ENCODE results near the gene BRF1.
"Not testable (repeated sequence)": the region's sequence is repeated elsewhere in the genome, so short reads cannot be mapped to it uniquely, and the experiment has no call there.

Gene BRF1

GRCh38 chr14:105315941-105316576, 15.3 kb upstream of the BRF1 start:
- peaks cover 48% of the 10 kb centered on the region for H3K4me1 Mint-ChIP-seq (ENCODE audit: low read depth)
- H3K9me3 Mint-ChIP-seq, result no peaks in the 10 kb centered on the region
- H3K27ac Mint-ChIP-seq, result peak overlapping the region; percentile 88
- peaks cover 9% of the 10 kb centered on the region for H3K36me3 Mint-ChIP-seq (ENCODE audit: low read depth)
- intact Hi-C loops (cut with micrococcal nuclease), result no loop called here
- peak overlapping the region; percentile 94 for H3K4me3 Mint-ChIP-seq
- H3K27me3 Mint-ChIP-seq, result no peaks in the 10 kb centered on the region

- Mint-ChIP-seq H3K9me3 (no peaks in the 10 kb centered on the region), H3K4me3 (peak overlapping the region; percentile 94), H3K27me3 (no peaks in the 10 kb centered on the region), H3K4me1 (ENCODE audit: low read depth) (peaks cover 48% of the 10 kb centered on the region), H3K36me3 (ENCODE audit: low read depth) (peaks cover 9% of the 10 kb centered on the region), H3K27ac (peak overlapping the region; percentile 88)
- intact Hi-C loops (cut with micrococcal nuclease), result no loop called here
Observed at GRCh38 chr14:105315211-105315721, 14.5 kb upstream of the BRF1 start.

GRCh38 chr14:105314287-105315200, 13.7 kb upstream of the BRF1 start, which contains the start of gene PACS2:
PACS2 (plus strand) TSS chr14:105314748; CDS start chr14:105314919, 171 bp downstream.
- Mint-ChIP-seq H3K27me3 (no peaks in the 10 kb centered on the region), H3K9me3 (no peaks in the 10 kb centered on the region), H3K36me3 (ENCODE audit: low read depth) (peaks cover 9% of the 10 kb centered on the region), H3K4me1 (ENCODE audit: low read depth) (peaks cover 45% of the 10 kb centered on the region), H3K27ac (peak within 1 kb of the TSS; percentile 88), H3K4me3 (peak within 1 kb of the TSS; percentile 94)
- intact Hi-C loops (cut with micrococcal nuclease), result loop anchor here (1.0 kb wide), 1 partner anchor 13 kb away; the partner anchor contains the start of gene BRF1

DNA sequence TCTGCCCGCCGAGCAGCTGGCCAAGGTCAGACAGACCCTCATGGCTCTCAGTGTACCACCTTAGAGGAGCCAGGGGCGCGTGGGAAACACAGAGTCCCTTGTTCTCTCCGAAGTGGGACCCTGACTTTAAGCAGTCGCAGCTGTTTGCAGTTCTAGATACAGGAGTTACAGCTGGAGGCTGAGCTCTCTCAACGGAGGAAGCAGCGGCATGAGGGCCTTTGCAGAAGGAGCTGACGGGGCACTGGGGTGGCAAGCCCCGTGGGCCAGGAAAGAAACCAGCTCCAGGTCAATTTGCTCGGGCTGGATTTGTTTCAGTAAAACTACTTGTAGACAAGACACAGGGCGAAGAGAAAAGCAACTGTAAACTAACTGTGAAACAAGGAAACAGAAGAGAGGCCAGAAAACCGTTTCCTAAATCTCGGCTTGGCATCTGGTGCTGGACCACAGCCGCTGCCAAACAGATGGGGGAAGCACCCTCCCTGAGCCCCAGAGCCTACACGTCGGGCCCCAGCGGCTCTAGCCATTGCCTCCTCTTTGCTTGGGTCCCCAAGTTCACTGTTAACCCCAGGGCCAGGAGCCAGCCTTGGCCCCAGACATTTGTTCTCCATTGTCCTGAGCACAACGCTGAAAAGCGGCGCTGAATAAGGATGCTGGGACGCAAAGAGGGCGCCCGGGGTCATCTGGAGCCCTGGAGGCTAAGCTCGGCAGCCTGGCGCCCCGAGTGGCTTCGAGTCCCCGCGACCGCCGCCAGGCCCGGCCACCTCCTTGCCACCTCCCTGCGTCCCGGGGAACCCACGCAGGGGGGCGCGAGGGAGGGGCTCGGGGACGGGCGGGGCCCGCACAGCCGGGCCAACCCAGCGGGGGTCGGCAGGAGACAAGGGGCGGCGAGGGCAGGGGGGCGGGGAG, 12.8 kb upstream of the BRF1 start:
- Mint-ChIP-seq H3K27me3 (no peaks in the 10 kb centered on the region), H3K27ac (peak overlapping the region; percentile 79), H3K9me3 (no peaks in the 10 kb centered on the region), H3K4me1 (ENCODE audit: low read depth) (peaks cover 43% of the 10 kb centered on the region), H3K4me3 (peak overlapping the region; percentile 63), H3K36me3 (ENCODE audit: low read depth) (peaks cover 9% of the 10 kb centered on the region)
- intact Hi-C loops (cut with micrococcal nuclease), result loop anchor here (1.0 kb wide), 1 partner anchor 12 kb away; the partner anchor contains the start of gene BRF1

- Mint-ChIP-seq H3K36me3 (ENCODE audit: low read depth) (peaks cover 9% of the 10 kb centered on the region), H3K27ac (peak overlapping the region; percentile 79)
- intact Hi-C loops (cut with micrococcal nuclease), result no loop called here
Observed at GRCh38 chr14:105312973-105313372, 12.2 kb upstream of the BRF1 start.

DNA sequence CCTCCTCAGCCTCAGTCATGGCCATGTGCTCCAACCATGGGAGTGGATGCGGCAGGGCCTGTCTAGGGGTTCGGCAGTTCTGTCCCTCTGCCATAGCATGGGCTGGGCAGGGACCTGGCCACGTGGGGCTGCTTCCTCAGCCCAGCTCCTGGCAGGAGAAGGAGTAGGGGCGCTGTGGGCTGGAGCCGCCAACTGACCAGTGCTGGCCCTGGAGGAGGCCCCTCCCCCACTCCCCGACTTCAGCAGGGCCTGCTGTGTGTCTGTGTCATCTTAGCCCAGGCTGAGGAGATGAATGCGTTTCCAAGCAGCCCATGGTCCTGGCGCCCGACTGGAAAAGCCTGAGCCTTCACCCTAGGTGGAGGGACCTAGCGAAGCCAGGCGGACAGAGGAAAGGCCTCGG, 11.0 kb upstream of the BRF1 start:
- H3K36me3 Mint-ChIP-seq (ENCODE audit: low read depth), result peaks cover 17% of the 10 kb centered on the region
- no peak overlapping the region for H3K27ac Mint-ChIP-seq

More at GRCh38 chr14:105312973-105313372, 12.2 kb upstream of the BRF1 start:
- Mint-ChIP-seq H3K27me3 (no peaks in the 10 kb centered on the region), H3K4me1 (ENCODE audit: low read depth) (peaks cover 38% of the 10 kb centered on the region), H3K4me3 (no peak overlapping the region), H3K9me3 (no peaks in the 10 kb centered on the region)

DNA sequence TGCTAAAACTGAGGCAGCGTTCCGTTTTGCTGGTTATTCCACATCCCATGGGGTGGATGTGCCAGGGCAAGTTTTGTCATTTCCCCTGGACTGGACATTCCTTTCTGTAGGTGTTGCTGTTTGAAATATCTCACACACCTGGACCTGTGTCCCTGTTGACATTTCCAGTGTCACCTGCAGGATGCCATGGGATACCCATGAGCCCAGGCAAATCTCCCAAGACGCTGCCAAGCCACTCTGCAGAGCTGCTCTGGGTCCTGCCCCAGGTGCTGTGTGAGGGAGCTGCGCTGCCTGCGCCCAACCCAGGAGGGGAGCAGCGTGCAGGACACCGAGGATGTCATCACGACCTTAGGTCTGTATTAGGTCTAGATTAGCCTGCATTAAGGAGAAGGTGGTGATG, 8.6 kb upstream of the BRF1 start:
- intact Hi-C loops (cut with micrococcal nuclease), result no loop called here
- no peaks in the 10 kb centered on the region for H3K27me3 Mint-ChIP-seq
- H3K27ac Mint-ChIP-seq, result no peak overlapping the region
- peaks cover 28% of the 10 kb centered on the region for H3K4me1 Mint-ChIP-seq (ENCODE audit: low read depth)
- no peak overlapping the region for H3K4me3 Mint-ChIP-seq
- H3K36me3 Mint-ChIP-seq (ENCODE audit: low read depth), result peaks cover 11% of the 10 kb centered on the region
- no peaks in the 10 kb centered on the region for H3K9me3 Mint-ChIP-seq

More for the DNA sequence above, 11.0 kb upstream of the BRF1 start:
- Mint-ChIP-seq H3K9me3 (no peaks in the 10 kb centered on the region), H3K4me1 (ENCODE audit: low read depth) (peaks cover 27% of the 10 kb centered on the region), H3K4me3 (no peak overlapping the region), H3K27me3 (no peaks in the 10 kb centered on the region)
- intact Hi-C loops (cut with micrococcal nuclease), result no loop called here

DNA sequence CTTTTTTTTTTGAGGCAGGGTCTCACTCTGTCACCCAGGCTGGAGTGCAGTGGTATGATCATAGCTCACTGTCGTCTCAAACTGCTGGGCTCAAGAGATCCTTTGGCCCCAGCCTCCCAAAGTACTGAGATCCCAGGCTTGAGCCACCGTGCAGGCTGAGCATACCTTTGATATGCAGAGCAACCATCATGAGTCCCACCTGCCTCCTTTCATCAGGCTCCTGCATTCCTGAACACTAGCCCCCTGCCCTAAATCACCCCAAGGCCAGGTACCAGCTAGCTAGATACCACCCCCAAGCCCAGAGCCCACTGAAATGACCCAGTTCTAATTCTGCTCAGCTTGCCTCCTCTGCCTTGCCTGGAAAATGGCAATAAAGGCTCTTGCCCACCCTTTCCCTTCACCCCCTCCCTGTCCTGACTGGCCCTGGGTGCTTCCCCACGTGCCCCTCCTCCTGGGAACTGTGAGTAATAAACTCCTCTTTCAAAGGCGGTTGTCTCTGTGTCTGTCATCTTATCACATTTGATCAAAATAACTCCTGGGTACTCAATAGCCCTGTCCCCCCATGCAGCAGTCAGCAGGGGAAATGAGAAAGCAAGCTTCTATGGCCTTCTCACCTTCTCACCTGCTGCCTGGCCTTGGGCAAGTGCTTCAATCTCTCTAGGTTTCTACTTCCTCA, 6.4 kb upstream of the BRF1 start:
- Mint-ChIP-seq H3K4me1 (ENCODE audit: low read depth) (peaks cover 38% of the 10 kb centered on the region), H3K27me3 (no peaks in the 10 kb centered on the region), H3K9me3 (no peaks in the 10 kb centered on the region), H3K36me3 (ENCODE audit: low read depth) (peaks cover 19% of the 10 kb centered on the region), H3K4me3 (no peak overlapping the region), H3K27ac (no peak overlapping the region)
- intact Hi-C loops (cut with micrococcal nuclease), result no loop called here

- H3K4me3 Mint-ChIP-seq, result no peak overlapping the region
Observed at GRCh38 chr14:105305791-105306190, 5.0 kb upstream of the BRF1 start.

DNA sequence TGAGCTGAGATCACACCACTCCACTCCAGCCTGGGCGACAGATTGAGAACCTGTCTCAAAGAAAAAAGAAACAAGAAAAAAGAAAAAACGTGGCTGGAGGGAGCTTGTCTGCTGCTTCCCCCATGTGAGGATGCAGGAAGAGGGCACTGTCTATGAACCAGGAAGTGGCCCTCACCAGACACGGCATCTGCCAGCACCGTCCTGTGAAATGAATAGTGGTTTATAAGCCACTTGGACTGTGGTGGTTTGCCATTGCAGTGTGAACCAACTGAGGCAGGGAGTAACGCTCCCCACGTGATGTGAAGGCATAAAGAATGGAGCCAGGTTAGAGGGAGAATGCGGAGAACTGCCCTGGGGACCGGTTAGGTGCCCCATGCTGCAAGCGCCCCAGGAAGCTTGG, 4.5 kb upstream of the BRF1 start:
- intact Hi-C loops (cut with micrococcal nuclease), result no loop called here
- peak overlapping the region; percentile 78 for H3K27ac Mint-ChIP-seq
- peaks cover 45% of the 10 kb centered on the region for H3K4me1 Mint-ChIP-seq (ENCODE audit: low read depth)
- no peaks in the 10 kb centered on the region for H3K27me3 Mint-ChIP-seq
- no peak overlapping the region for H3K4me3 Mint-ChIP-seq
- no peaks in the 10 kb centered on the region for H3K9me3 Mint-ChIP-seq
- peaks cover 19% of the 10 kb centered on the region for H3K36me3 Mint-ChIP-seq (ENCODE audit: low read depth)

More at GRCh38 chr14:105305791-105306190, 5.0 kb upstream of the BRF1 start:
- peak overlapping the region; percentile 78 for H3K27ac Mint-ChIP-seq
- H3K27me3 Mint-ChIP-seq, result no peaks in the 10 kb centered on the region
- peaks cover 19% of the 10 kb centered on the region for H3K36me3 Mint-ChIP-seq (ENCODE audit: low read depth)
- intact Hi-C loops (cut with micrococcal nuclease), result no loop called here
- peaks cover 45% of the 10 kb centered on the region for H3K4me1 Mint-ChIP-seq (ENCODE audit: low read depth)
- no peaks in the 10 kb centered on the region for H3K9me3 Mint-ChIP-seq

- no peak overlapping the region for H3K4me3 Mint-ChIP-seq
- intact Hi-C loops (cut with micrococcal nuclease), result no loop called here
- no peaks in the 10 kb centered on the region for H3K27me3 Mint-ChIP-seq
- no peaks in the 10 kb centered on the region for H3K9me3 Mint-ChIP-seq
- peak overlapping the region; percentile 78 for H3K27ac Mint-ChIP-seq
- H3K4me1 Mint-ChIP-seq (ENCODE audit: low read depth), result peaks cover 53% of the 10 kb centered on the region
- H3K36me3 Mint-ChIP-seq (ENCODE audit: low read depth), result peaks cover 19% of the 10 kb centered on the region
Observed at GRCh38 chr14:105304565-105304964, 3.8 kb upstream of the BRF1 start.

GRCh38 chr14:105303949-105304348, 3.1 kb upstream of the BRF1 start:
- intact Hi-C loops (cut with micrococcal nuclease), result no loop called here
- no peak overlapping the region for H3K27ac Mint-ChIP-seq

GRCh38 chr14:105301915-105302249, 1.1 kb upstream of the BRF1 start:
- Mint-ChIP-seq H3K36me3 (ENCODE audit: low read depth) (peaks cover 19% of the 10 kb centered on the region), H3K27ac (peak overlapping the region; percentile 92), H3K4me3 (peak overlapping the region; percentile 85), H3K4me1 (ENCODE audit: low read depth) (peaks cover 77% of the 10 kb centered on the region)
- intact Hi-C loops (cut with micrococcal nuclease), result loop anchor here (1.0 kb wide), 1 partner anchor 12 kb away; the partner anchor contains the start of gene PACS2
- H3K9me3 Mint-ChIP-seq, H3K27me3 Mint-ChIP-seq: not testable (repeated sequence)

More at GRCh38 chr14:105303949-105304348, 3.1 kb upstream of the BRF1 start:
- Mint-ChIP-seq H3K4me3 (no peak overlapping the region), H3K27me3 (no peaks in the 10 kb centered on the region), H3K36me3 (ENCODE audit: low read depth) (peaks cover 19% of the 10 kb centered on the region), H3K9me3 (no peaks in the 10 kb centered on the region), H3K4me1 (ENCODE audit: low read depth) (peaks cover 59% of the 10 kb centered on the region)

Data from dendritic cell treated with granulocyte-macrophage colony-stimulating factor and Interleukin-4, amounts not matched to agents 40 ng/mL and 50 ng/mL, for 4 days (primary cell).